Thyroid gland (tissue), 4 donors: Measurements from ENCODE around the gene APOO. TPM values are rescaled to one million over a fixed set of nuclear protein-coding genes. Genes with fewer than 3 reads are reported as not detected.

Experiments
- DNase-seq, 2 donors: peaks; one replicate each; pipeline ENCODE4 v3.0.0-alpha.2; 2019
- H3K27ac ChIP-seq, 3 donors: fragments of 200-600 bp; sonication (generic); 1 replicate in 2 of 3; 2 replicates in 1 of 3; pipeline ENCODE4 v1.5.1; 2016 to 2019; ENCODE audit warnings: mild to moderate bottlenecking in 1 of 3, moderate library complexity in 1 of 3
- H3K27me3 ChIP-seq: fragments of 200-600 bp; sonication (generic); one replicate; pipeline ENCODE4 v1.5.1; 2019
- H3K36me3 ChIP-seq, 2 donors: fragments of 200-600 bp; sonication (generic); one replicate each; pipeline ENCODE4 v1.5.1; 2016 to 2019
- H3K4me1 ChIP-seq, 2 donors: fragments of 200-600 bp; sonication (generic); one replicate each; pipeline ENCODE4 v1.5.1; 2017 to 2019
- H3K4me3 ChIP-seq, 3 donors: fragments of 200-600 bp; sonication (generic); replicated peaks in 1 of 3; 1 replicate in 2 of 3; 2 replicates in 1 of 3; pipeline ENCODE4 v1.5.1; 2016; ENCODE audit warnings: mild to moderate bottlenecking in 1 of 3
- H3K9me3 ChIP-seq: fragments of 200-600 bp; sonication (generic); one replicate; pipeline ENCODE4 v1.5.1; 2017
- CTCF ChIP-seq, 6 experiments: fragments of 200-600 bp in 3 of 6; fragments of 450-650 bp in 3 of 6; sonication (generic) in 3 of 6; IDR thresholded peaks; one replicate each; pipeline ENCODE4 v1.5.1; 2016 to 2019; ENCODE audit warnings: antibody characterized with exemption in 6 of 6, mild to moderate bottlenecking in 2 of 6, inconsistent platforms in 1 of 6, moderate library complexity in 1 of 6
- POLR2A ChIP-seq, 2 donors: fragments of 450-650 bp; IDR thresholded peaks; one replicate each; pipeline ENCODE4 v1.6.1; 2017; ENCODE audit warnings: antibody characterized with exemption in 2 of 2, mild to moderate bottlenecking in 2 of 2, moderate library complexity in 1 of 2
- WGBS, 2 donors: methylation state at CpG; one replicate each; pipeline ENCODE4 v1.1.5; 2017; 5-methylcytosine and 5-hydroxymethylcytosine counted together
- intact Hi-C: fragments of 100-400 bp; cut with DNase I; formaldehyde crosslinking; loops from one replicate; pipeline ENCODE4 v1.15.1; 2023
- total RNA-seq, 4 donors: library from RNA; depleted of rRNA; stranded (reverse); fragments of >200 nt; gene quantifications; one replicate each; pipeline ENCODE4 v1.2.3, GENCODE V29; 2016

The APOO gene
- total RNA-seq, 4 donors from 2014 or later, result 12.6 to 34.8 (median 22.5) TPM

- Histone ChIP-seq H3K27ac (peak overlapping the region; percentile 29 to 41 (median 37)), H3K4me3 (no peak overlapping the region), H3K36me3 (no peaks in the 10 kb centered on the region), H3K9me3 (no peaks in the 10 kb centered on the region), H3K4me1 (peaks cover 5 to 9% of the 10 kb centered on the region in 2 donors), H3K27me3 (no peaks in the 10 kb centered on the region)
- intact Hi-C loops, result no loop called here
- peak in 1 of 2 donors; percentile 34 for DNase-seq
- 32 to 34% methylated on average over 5 to 6 of the region's 6 CpGs for WGBS, 2 donors
- TF ChIP-seq CTCF (IDR thresholded peaks at IDR 0.05), result no peak
- TF ChIP-seq POLR2A (IDR thresholded peaks at IDR 0.05), result no peak
Observed at GRCh38 chrX:23792861-23793553, 114.7 kb downstream of the APOO start.

- Histone ChIP-seq H3K4me3 (no peak overlapping the region), H3K27ac (no peak overlapping the region), H3K4me1 (no peaks in the 10 kb centered on the region), H3K36me3 (no peaks in the 10 kb centered on the region), H3K9me3 (no peaks in the 10 kb centered on the region), H3K27me3 (no peaks in the 10 kb centered on the region)
- TF ChIP-seq POLR2A (IDR thresholded peaks at IDR 0.05) (no peak), CTCF (IDR thresholded peaks at IDR 0.05) (no peak)
- 91% methylated on average over 11 of the region's 11 CpGs for WGBS, 2 donors
- intact Hi-C loops, result no loop called here
- no peak for DNase-seq
Observed at GRCh38 chrX:23790155-23790497, 117.6 kb downstream of the APOO start.

- peak; percentile 71 to 74 for DNase-seq
- WGBS, 2 donors, result 77 to 79% methylated on average over 8 of the region's 8 CpGs
- TF ChIP-seq POLR2A (IDR thresholded peaks at IDR 0.05) (no peak), CTCF (IDR thresholded peaks at IDR 0.05) (no peak)
Observed at GRCh38 chrX:23789386-23790154, 118.2 kb downstream of the APOO start.

GRCh38 chrX:23788946-23789345, 118.8 kb downstream of the APOO start:
- intact Hi-C loops, result no loop called here
- 86 to 91% methylated on average over 3 to 4 of the region's 4 CpGs for WGBS, 2 donors
- H3K4me3 ChIP-seq, result no peak overlapping the region
- no peaks in the 10 kb centered on the region for H3K9me3 ChIP-seq
- no peak overlapping the region for H3K27ac ChIP-seq
- no peaks in the 10 kb centered on the region for H3K27me3 ChIP-seq
- no peaks in the 10 kb centered on the region for H3K4me1 ChIP-seq
- no peaks in the 10 kb centered on the region for H3K36me3 ChIP-seq
- DNase-seq, result no peak
- TF ChIP-seq POLR2A (IDR thresholded peaks at IDR 0.05), result no peak

More at GRCh38 chrX:23789386-23790154, 118.2 kb downstream of the APOO start:
- no peaks in the 10 kb centered on the region for H3K27me3 ChIP-seq
- no peak overlapping the region for H3K4me3 ChIP-seq
- H3K27ac ChIP-seq, result peak overlapping the region in 1 of 3 donors; percentile 17
- H3K4me1 ChIP-seq, result no peaks in the 10 kb centered on the region
- intact Hi-C loops, result no loop called here
- no peaks in the 10 kb centered on the region for H3K9me3 ChIP-seq
- no peaks in the 10 kb centered on the region for H3K36me3 ChIP-seq

GRCh38 chrX:23788521-23788920, 119.2 kb downstream of the APOO start:
- Histone ChIP-seq H3K4me3 (no peak overlapping the region), H3K9me3 (no peaks in the 10 kb centered on the region), H3K27ac (no peak overlapping the region), H3K4me1 (no peaks in the 10 kb centered on the region), H3K36me3 (no peaks in the 10 kb centered on the region), H3K27me3 (no peaks in the 10 kb centered on the region)
- DNase-seq, result no peak
- TF ChIP-seq POLR2A (IDR thresholded peaks at IDR 0.05) (no peak), CTCF (IDR thresholded peaks at IDR 0.05) (no peak)
- intact Hi-C loops, result no loop called here
